ENCODE results near the gene TTF2. TPM values are rescaled to one million over a fixed set of nuclear protein-coding genes. Genes with fewer than 3 reads are reported as not detected.
"Not testable (repeated sequence)": the region's sequence is repeated elsewhere in the genome, so short reads cannot be mapped to it uniquely, and the experiment has no call there.

Gene TTF2
- total RNA-seq, 4 donors from 2014 or later: 9.7 to 15.2 (median 12.2) TPM

- Histone ChIP-seq H3K27ac (peak overlapping the region in 2 of 4 donors; percentile 70 to 94), H3K9me3 (no peaks in the 10 kb centered on the region), H3K27me3 (no peaks in the 10 kb centered on the region), H3K4me3 (no peak overlapping the region), H3K4me1 (peaks cover 35 to 58% of the 10 kb centered on the region in 2 donors), H3K36me3 (no peaks in the 10 kb centered on the region)
- DNase-seq (no peak), ATAC-seq (no peak)
- TF ChIP-seq POLR2A (IDR thresholded peaks at IDR 0.05): no peak
- no peak for TF ChIP-seq CTCF (IDR thresholded peaks at IDR 0.05 in 4 of 5, conservative IDR thresholded peaks at IDR 0.05 in 1 of 5)
- intact Hi-C loops (cut with DNase I; ENCODE audit: low total_unique reads): loop anchor here (10.0 kb wide), 2 partner anchors 508 to 588 kb away; partner anchors contain the start of gene TENT5C
- in situ Hi-C loops (cut with MboI; ENCODE audit: low sequenced_read_pairs in 4 of 4): no loop called here
These were observed 36.9 kb downstream of the TTF2 start for GRCh38 chr1:117096951-117097408.

- TF ChIP-seq CTCF (IDR thresholded peaks at IDR 0.05 in 4 of 5, conservative IDR thresholded peaks at IDR 0.05 in 1 of 5) (no peak), POLR2A (IDR thresholded peaks at IDR 0.05) (no peak)
- Histone ChIP-seq H3K4me3 (no peak overlapping the region), H3K27ac (peak overlapping the region in 2 of 4 donors; percentile 24 to 70), H3K9me3 (no peaks in the 10 kb centered on the region), H3K27me3 (no peaks in the 10 kb centered on the region), H3K4me1 (peaks cover 34 to 53% of the 10 kb centered on the region in 2 donors), H3K36me3 (no peaks in the 10 kb centered on the region)
- in situ Hi-C loops (cut with MboI; ENCODE audit: low sequenced_read_pairs in 4 of 4) (no loop called here), intact Hi-C loops (cut with DNase I; ENCODE audit: low total_unique reads) (loop anchor here (10.0 kb wide), 2 partner anchors 507 to 587 kb away; partner anchors contain the start of gene TENT5C)
- ATAC-seq (no peak), DNase-seq (no peak)
These were observed 37.3 kb downstream of the TTF2 start for GRCh38 chr1:117097443-117097842.

- no peak for DNase-seq
- no peaks in the 10 kb centered on the region for H3K36me3 ChIP-seq
- H3K4me1 ChIP-seq: peaks cover 26 to 44% of the 10 kb centered on the region in 2 donors
- in situ Hi-C loops (cut with MboI; ENCODE audit: low sequenced_read_pairs in 4 of 4) (no loop called here), intact Hi-C loops (cut with DNase I; ENCODE audit: low total_unique reads) (loop anchor here (10.0 kb wide), 2 partner anchors 506 to 586 kb away; partner anchors contain the start of gene TENT5C)
- H3K4me3 ChIP-seq: no peak overlapping the region
- TF ChIP-seq CTCF (IDR thresholded peaks at IDR 0.05 in 4 of 5, conservative IDR thresholded peaks at IDR 0.05 in 1 of 5) (no peak), POLR2A (IDR thresholded peaks at IDR 0.05) (no peak)
- peak overlapping the region; percentile 49 to 70 (median 59) for H3K27ac ChIP-seq
- H3K27me3 ChIP-seq: no peaks in the 10 kb centered on the region
- ATAC-seq: peak; percentile 68 to 78
- no peaks in the 10 kb centered on the region for H3K9me3 ChIP-seq
These were observed 38.3 kb downstream of the TTF2 start for GRCh38 chr1:117098287-117098890.

GRCh38 chr1:117101334-117101733 lies 41.2 kb downstream of the TTF2 start:
- Histone ChIP-seq H3K27ac (no peak overlapping the region), H3K36me3 (no peaks in the 10 kb centered on the region), H3K9me3 (no peaks in the 10 kb centered on the region), H3K27me3 (no peaks in the 10 kb centered on the region), H3K4me3 (no peak overlapping the region), H3K4me1 (peaks cover 14 to 30% of the 10 kb centered on the region in 2 donors)
- DNase-seq: no peak
- TF ChIP-seq CTCF (IDR thresholded peaks at IDR 0.05 in 4 of 5, conservative IDR thresholded peaks at IDR 0.05 in 1 of 5): no peak
- in situ Hi-C loops (cut with MboI; ENCODE audit: low sequenced_read_pairs in 4 of 4): no loop called here
- ATAC-seq: no peak
- intact Hi-C loops (cut with DNase I; ENCODE audit: low total_unique reads): no loop called here

- in situ Hi-C loops (cut with MboI; ENCODE audit: low sequenced_read_pairs in 4 of 4); H3K4me3 ChIP-seq; H3K36me3 ChIP-seq; H3K27ac ChIP-seq; intact Hi-C loops (cut with DNase I; ENCODE audit: low total_unique reads); H3K9me3 ChIP-seq; ATAC-seq; H3K27me3 ChIP-seq; DNase-seq: not testable (repeated sequence)
- peaks cover 14 to 25% of the 10 kb centered on the region in 2 donors for H3K4me1 ChIP-seq
These were observed 41.7 kb downstream of the TTF2 start for GRCh38 chr1:117101858-117102257.
